SK-N-SH (cell line): ENCODE data around the gene PARVG. TPM values are rescaled to one million over a fixed set of nuclear protein-coding genes. Genes with fewer than 3 reads are reported as not detected.

Experiments used
- CTCF ChIA-PET: fragments of 300-600, 350-600 bp; formaldehyde crosslinking; extraction: SDS; loops from one replicate; lab custom pipeline; 2021; lab: Yijun Ruan, JAX
- POLR2A ChIA-PET: fragments of 350-600 bp; sonication (Branson Sonifier 250); formaldehyde crosslinking; extraction: SDS; loops from one replicate; lab custom pipeline; 2020; ENCODE audit warnings: antibody characterized with exemption, inconsistent platforms; lab: Yijun Ruan, JAX
- DNase-seq: peaks from one replicate; pipeline ENCODE4 v3.0.0; 2012
- H2AFZ ChIP-seq: fragments of 200-600 bp; sonication (generic); 2 replicates; pipeline ENCODE4 v1.8.1; 2016; ENCODE audit warnings: antibody characterized with exemption, mild to moderate bottlenecking, low read depth
- H3F3A ChIP-seq: fragments of 200-600 bp; sonication (generic); replicated peaks from 2 replicates; pipeline ENCODE3; 2016; ENCODE audit warnings: antibody characterized with exemption, mild to moderate bottlenecking; ENCODE audit not compliant: insufficient read depth
- H3K27ac ChIP-seq, 2 experiments: fragments of 200-500 bp in 1 of 2; fragments of 200-600 bp in 1 of 2; sonication (Bioruptor generic) in 1 of 2; sonication (generic), shearing (Covaris generic) in 1 of 2; 2 replicates each; pipeline versions ENCODE4 v1.5.1 to v1.6.1; 2014 to 2016; ENCODE audit warnings: low read depth in 2 of 2, inconsistent platforms in 1 of 2, low read length in 1 of 2, mild to moderate bottlenecking in 1 of 2, mixed read lengths in 1 of 2
- H3K27me3 ChIP-seq: fragments of 200-600 bp; sonication (generic), shearing (Covaris generic); 2 replicates; pipeline ENCODE4 v1.6.1; 2016; ENCODE audit warnings: mixed run types; ENCODE audit not compliant: insufficient read depth
- H3K36me3 ChIP-seq, 2 experiments: fragments of 200-500 bp in 1 of 2; fragments of 200-600 bp in 1 of 2; sonication (Bioruptor generic) in 1 of 2; sonication (generic) in 1 of 2; replicated peaks in 1 of 2; 2 replicates each; pipeline versions ENCODE3 to v1.5.1; 2014 to 2016; ENCODE audit warnings: low read length in 1 of 2, mild to moderate bottlenecking in 1 of 2; ENCODE audit not compliant: insufficient read depth in 2 of 2, control insufficient read depth in 1 of 2
- H3K4me1 ChIP-seq, 2 experiments: fragments of 200-500 bp in 1 of 2; fragments of 200-600 bp in 1 of 2; sonication (Bioruptor generic) in 1 of 2; sonication (generic), shearing (Covaris generic) in 1 of 2; 2 replicates each; pipeline versions ENCODE4 v1.5.1 to v1.6.1; 2014 to 2016; ENCODE audit warnings: low read depth in 1 of 2, low read length in 1 of 2, mixed run types in 1 of 2; ENCODE audit not compliant: insufficient read depth in 2 of 2, control insufficient read depth in 1 of 2
- H3K4me2 ChIP-seq: fragments of 200-600 bp; sonication (generic), shearing (Covaris generic); 2 replicates; pipeline ENCODE4 v1.6.1; 2017; ENCODE audit warnings: mixed run types
- H3K4me3 ChIP-seq, 2 experiments: fragments of 200-500 bp in 1 of 2; fragments of 200-600 bp in 1 of 2; sonication (Bioruptor generic) in 1 of 2; sonication (generic), shearing (Covaris generic) in 1 of 2; 2 replicates each; pipeline versions ENCODE4 v1.5.1 to v1.8.1; 2014 to 2016; ENCODE audit warnings: low read depth in 2 of 2, inconsistent platforms in 1 of 2, low read length in 1 of 2, mild to moderate bottlenecking in 1 of 2, mixed read lengths in 1 of 2, moderate library complexity in 1 of 2
- H3K79me2 ChIP-seq: fragments of 200-600 bp; sonication (generic); 2 replicates; pipeline ENCODE4 v1.8.1; 2017; ENCODE audit warnings: mild to moderate bottlenecking; ENCODE audit not compliant: insufficient read depth
- H3K9ac ChIP-seq: fragments of 200-600 bp; sonication (generic); 2 replicates; pipeline ENCODE4 v1.6.1; 2017; ENCODE audit warnings: mixed run types
- H3K9me2 ChIP-seq: fragments of 200-600 bp; sonication (generic); 2 replicates; pipeline ENCODE4 v1.6.1; 2017; ENCODE audit warnings: mixed run types
- H3K9me3 ChIP-seq: fragments of 200-600 bp; sonication (generic); 2 replicates; pipeline ENCODE4 v1.6.1; 2017; ENCODE audit warnings: mixed run types, mild to moderate bottlenecking, moderate library complexity
- H4K20me1 ChIP-seq: fragments of 200-600 bp; sonication (generic); 2 replicates; pipeline ENCODE4 v1.6.1; 2017; ENCODE audit warnings: mild to moderate bottlenecking, mixed run types; ENCODE audit not compliant: insufficient read depth
- EZH2phosphoT487 ChIP-seq: fragments of 200-600 bp; sonication (generic); IDR thresholded peaks from 2 replicates; pipeline ENCODE4 v1.6.1; 2017; ENCODE audit warnings: low read depth, mixed run types, mild to moderate bottlenecking, antibody characterized with exemption, moderate library complexity, borderline replicate concordance
- FOXJ3 ChIP-seq: sonication (generic); formaldehyde crosslinking; IDR thresholded peaks from 2 replicates; pipeline ENCODE4 v1.5.1; 2020; ENCODE audit warnings: mild to moderate bottlenecking, missing genetic modification reagents
- GATA2 ChIP-seq: sonication (generic); formaldehyde crosslinking; IDR thresholded peaks from 2 replicates; pipeline ENCODE4 v1.5.0; 2020; ENCODE audit warnings: mild to moderate bottlenecking, missing genetic modification reagents
- JUND ChIP-seq: IDR thresholded peaks from 2 replicates; pipeline ENCODE4 v1.4.0; 2012
- MEF2A ChIP-seq: IDR thresholded peaks from 2 replicates; pipeline ENCODE4 v1.4.0; 2012; ENCODE audit warnings: low read depth, borderline replicate concordance
- NFIC ChIP-seq: IDR thresholded peaks from 2 replicates; pipeline ENCODE4 v1.4.0; 2012; ENCODE audit warnings: borderline replicate concordance
- NRF1 ChIP-seq: IDR thresholded peaks from 2 replicates; pipeline ENCODE4 v1.6.1; 2012; ENCODE audit warnings: low read depth, mild to moderate bottlenecking, low read length
- RAD21 ChIP-seq: IDR thresholded peaks from 2 replicates; pipeline ENCODE4 v1.6.1; 2012; ENCODE audit warnings: mild to moderate bottlenecking, low read length
- RCOR1 ChIP-seq: fragments of 150-350 bp; IDR thresholded peaks from 2 replicates; pipeline ENCODE4 v1.6.1; 2017; ENCODE audit warnings: antibody characterized with exemption, low read length
- RFX5 ChIP-seq: IDR thresholded peaks from 2 replicates; pipeline ENCODE4 v1.6.1; 2012; ENCODE audit warnings: mild to moderate bottlenecking, improper control_type of control experiment, low read length
- RXRA ChIP-seq: IDR thresholded peaks from 2 replicates; pipeline ENCODE4 v1.4.0; 2012; ENCODE audit warnings: low read depth, mild to moderate bottlenecking, borderline replicate concordance
- TAF1 ChIP-seq: IDR thresholded peaks from 2 replicates; pipeline ENCODE4 v1.6.1; 2012; ENCODE audit warnings: low read depth, mild to moderate bottlenecking, low read length, moderate library complexity, borderline replicate concordance
- TCF12 ChIP-seq: IDR thresholded peaks from 2 replicates; pipeline ENCODE4 v1.4.0; 2012
- TEAD4 ChIP-seq: IDR thresholded peaks from 2 replicates; pipeline ENCODE4 v1.4.0; 2012; ENCODE audit warnings: mild to moderate bottlenecking, borderline replicate concordance; ENCODE audit not compliant: insufficient read depth
- WGBS: methylation state at CpG from one replicate; pipeline ENCODE4 v1.1.6; 2017; ENCODE audit warnings: low lambda C conversion rate; 5-methylcytosine and 5-hydroxymethylcytosine counted together
- polyA plus RNA-seq, 3 experiments: library from polyadenylated mRNA; depleted of rRNA; stranded (reverse); fragments of >200 nt; gene quantifications; 2 replicates each; pipeline ENCODE4 v1.2.3, GENCODE V29; 2012
- TF ChIP-seq, protein P1 (sequence below): IDR thresholded peaks from 2 replicates; pipeline ENCODE4; 2012
- TF ChIP-seq, protein P2 (sequence below): fragments of 150-350 bp; IDR thresholded peaks from 2 replicates; pipeline ENCODE4 v1.6.1; 2016; ENCODE audit warnings: mild to moderate bottlenecking, low read depth, low read length
- TF ChIP-seq, protein P3 (sequence below): IDR thresholded peaks from 2 replicates; pipeline ENCODE4 v1.4.0; 2012; ENCODE audit warnings: low read depth, borderline replicate concordance
- TF ChIP-seq, protein P4 (sequence below): IDR thresholded peaks from 2 replicates; pipeline ENCODE4 v1.4.0; 2012; ENCODE audit warnings: low read depth, borderline replicate concordance

Gene PARVG
- polyA plus RNA-seq, 1 of the 3 experiments (the other 2 are of a cell fraction): 0.05 TPM

DNA sequence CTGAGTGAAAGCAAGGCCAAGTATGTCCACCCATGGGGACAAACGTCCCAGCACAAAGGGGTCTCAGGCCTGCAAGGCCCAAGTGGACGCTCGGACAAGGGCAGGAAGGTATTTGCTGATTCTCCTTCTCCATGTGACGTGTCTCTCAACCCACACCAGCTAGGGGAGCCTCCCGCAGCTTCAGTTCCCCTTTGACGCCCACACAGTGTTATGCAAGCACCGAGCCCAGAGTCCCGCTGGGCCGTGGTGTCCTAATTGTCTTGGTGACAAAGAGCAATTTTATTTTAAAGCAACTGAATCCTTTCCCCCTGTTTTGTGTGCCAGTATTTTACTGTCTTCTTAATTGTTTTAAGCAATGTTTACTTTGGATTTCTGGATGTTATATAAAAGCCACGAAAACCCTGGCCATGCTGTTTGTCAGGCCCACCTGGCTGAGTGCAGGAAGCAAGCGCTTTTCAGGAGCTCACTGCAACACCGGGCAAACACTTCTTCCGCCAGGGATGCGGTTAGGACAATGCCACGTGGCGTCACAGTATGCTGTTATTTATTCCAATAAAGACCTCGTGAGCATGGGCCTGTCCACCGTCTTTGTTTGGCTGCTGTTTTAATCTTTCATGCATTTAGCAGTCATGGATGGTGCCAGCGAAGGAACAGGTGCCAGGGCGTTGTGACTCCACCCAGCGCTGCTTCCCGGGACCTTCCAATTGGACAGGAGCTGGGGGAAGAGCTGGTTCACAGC is 8.2 kb upstream of the PARVG start:
- WGBS: 91% methylated on average over 19 of the region's 22 CpGs

More for the DNA sequence above, 8.2 kb upstream of the PARVG start:
- Histone ChIP-seq H3K27me3 (no peaks in the 10 kb centered on the region), H3K79me2 (no peaks in the 10 kb centered on the region), H3K4me1 (no peaks in the 10 kb centered on the region), H2AFZ (no peak overlapping the region), H3K4me3 (no peak overlapping the region), H3F3A (no peaks in the 10 kb centered on the region), H3K9ac (no peak overlapping the region), H3K36me3 (peaks cover 0 to 3% of the 10 kb centered on the region in 2 experiments), H3K4me2 (no peak overlapping the region), H3K27ac (no peak overlapping the region), H4K20me1 (no peaks in the 10 kb centered on the region), H3K9me3 (no peaks in the 10 kb centered on the region), H3K9me2 (no peaks in the 10 kb centered on the region)
- CTCF ChIA-PET: interaction anchor here (0.6 to 1.4 kb wide), 2 partner anchors 8 to 88 kb away, joined by 3 read pairs; no protein-coding TSS in a partner anchor
- DNase-seq: no peak
- POLR2A ChIA-PET: no interaction called here
- TF ChIP-seq TCF12 (no peak), NFIC (no peak), MEF2A (no peak), JUND (no peak), GATA2 (CRISPR knock-in tag) (no peak), RXRA (no peak), TAF1 (no peak), FOXJ3 (CRISPR knock-in tag) (no peak), RFX5 (no peak), TEAD4 (no peak), EZH2phosphoT487 (no peak), NRF1 (no peak), RAD21 (no peak), RCOR1 (no peak)
- TF ChIP-seq, protein P1, sequence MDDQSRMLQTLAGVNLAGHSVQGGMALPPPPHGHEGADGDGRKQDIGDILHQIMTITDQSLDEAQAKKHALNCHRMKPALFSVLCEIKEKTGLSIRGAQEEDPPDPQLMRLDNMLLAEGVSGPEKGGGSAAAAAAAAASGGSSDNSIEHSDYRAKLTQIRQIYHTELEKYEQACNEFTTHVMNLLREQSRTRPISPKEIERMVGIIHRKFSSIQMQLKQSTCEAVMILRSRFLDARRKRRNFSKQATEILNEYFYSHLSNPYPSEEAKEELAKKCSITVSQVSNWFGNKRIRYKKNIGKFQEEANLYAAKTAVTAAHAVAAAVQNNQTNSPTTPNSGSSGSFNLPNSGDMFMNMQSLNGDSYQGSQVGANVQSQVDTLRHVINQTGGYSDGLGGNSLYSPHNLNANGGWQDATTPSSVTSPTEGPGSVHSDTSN: no peak
- TF ChIP-seq, protein P2, sequence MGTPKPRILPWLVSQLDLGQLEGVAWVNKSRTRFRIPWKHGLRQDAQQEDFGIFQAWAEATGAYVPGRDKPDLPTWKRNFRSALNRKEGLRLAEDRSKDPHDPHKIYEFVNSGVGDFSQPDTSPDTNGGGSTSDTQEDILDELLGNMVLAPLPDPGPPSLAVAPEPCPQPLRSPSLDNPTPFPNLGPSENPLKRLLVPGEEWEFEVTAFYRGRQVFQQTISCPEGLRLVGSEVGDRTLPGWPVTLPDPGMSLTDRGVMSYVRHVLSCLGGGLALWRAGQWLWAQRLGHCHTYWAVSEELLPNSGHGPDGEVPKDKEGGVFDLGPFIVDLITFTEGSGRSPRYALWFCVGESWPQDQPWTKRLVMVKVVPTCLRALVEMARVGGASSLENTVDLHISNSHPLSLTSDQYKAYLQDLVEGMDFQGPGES: no peak
- TF ChIP-seq, protein P3, sequence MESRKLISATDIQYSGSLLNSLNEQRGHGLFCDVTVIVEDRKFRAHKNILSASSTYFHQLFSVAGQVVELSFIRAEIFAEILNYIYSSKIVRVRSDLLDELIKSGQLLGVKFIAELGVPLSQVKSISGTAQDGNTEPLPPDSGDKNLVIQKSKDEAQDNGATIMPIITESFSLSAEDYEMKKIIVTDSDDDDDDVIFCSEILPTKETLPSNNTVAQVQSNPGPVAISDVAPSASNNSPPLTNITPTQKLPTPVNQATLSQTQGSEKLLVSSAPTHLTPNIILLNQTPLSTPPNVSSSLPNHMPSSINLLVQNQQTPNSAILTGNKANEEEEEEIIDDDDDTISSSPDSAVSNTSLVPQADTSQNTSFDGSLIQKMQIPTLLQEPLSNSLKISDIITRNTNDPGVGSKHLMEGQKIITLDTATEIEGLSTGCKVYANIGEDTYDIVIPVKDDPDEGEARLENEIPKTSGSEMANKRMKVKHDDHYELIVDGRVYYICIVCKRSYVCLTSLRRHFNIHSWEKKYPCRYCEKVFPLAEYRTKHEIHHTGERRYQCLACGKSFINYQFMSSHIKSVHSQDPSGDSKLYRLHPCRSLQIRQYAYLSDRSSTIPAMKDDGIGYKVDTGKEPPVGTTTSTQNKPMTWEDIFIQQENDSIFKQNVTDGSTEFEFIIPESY: no peak
- TF ChIP-seq, protein P4, sequence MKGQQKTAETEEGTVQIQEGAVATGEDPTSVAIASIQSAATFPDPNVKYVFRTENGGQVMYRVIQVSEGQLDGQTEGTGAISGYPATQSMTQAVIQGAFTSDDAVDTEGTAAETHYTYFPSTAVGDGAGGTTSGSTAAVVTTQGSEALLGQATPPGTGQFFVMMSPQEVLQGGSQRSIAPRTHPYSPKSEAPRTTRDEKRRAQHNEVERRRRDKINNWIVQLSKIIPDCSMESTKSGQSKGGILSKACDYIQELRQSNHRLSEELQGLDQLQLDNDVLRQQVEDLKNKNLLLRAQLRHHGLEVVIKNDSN: no peak
